Mesothelial cell of epicardium (in vitro differentiated cells): ENCODE results near the gene DDX51. TPM values are rescaled to one million over a fixed set of nuclear protein-coding genes. Genes with fewer than 3 reads are reported as not detected.
"Not testable (repeated sequence)": the region's sequence is repeated elsewhere in the genome, so short reads cannot be mapped to it uniquely, and the experiment has no call there.

Experiments
- DNase-seq, 2 experiments: peaks; one replicate each; pipeline ENCODE4 v3.0.0; 2021; ENCODE audit warnings: low spot score in 2 of 2; ENCODE audit not compliant: unreplicated experiment in 2 of 2
- H3K27ac Mint-ChIP-seq: 2 replicates; pipeline ENCODE4 v1.8.0; 2021; ENCODE audit warnings: mixed read lengths
- H3K27me3 Mint-ChIP-seq: 2 replicates; pipeline ENCODE4 v1.8.0; 2021; ENCODE audit warnings: low read depth, mixed read lengths
- H3K36me3 Mint-ChIP-seq: 2 replicates; pipeline ENCODE4 v1.8.0; 2021; ENCODE audit warnings: mixed read lengths
- H3K4me1 Mint-ChIP-seq: 2 replicates; pipeline ENCODE4 v1.8.0; 2021; ENCODE audit warnings: mixed read lengths
- H3K4me3 Mint-ChIP-seq: 2 replicates; pipeline ENCODE4 v1.8.0; 2021; ENCODE audit warnings: mild to moderate bottlenecking, moderate library complexity, mixed read lengths
- H3K9me3 Mint-ChIP-seq: 2 replicates; pipeline ENCODE4 v1.8.0; 2021; ENCODE audit warnings: mixed read lengths
- CTCF ChIP-seq: fragments of 200-600 bp; sonication (generic); IDR thresholded peaks from one replicate; pipeline ENCODE4 v1.5.0; 2021; ENCODE audit warnings: antibody characterized with exemption; ENCODE audit not compliant: unreplicated experiment
- total RNA-seq: library from RNA; stranded (reverse); gene quantifications from 3 replicates; pipeline ENCODE4 v1.2.1, GENCODE V29; 2021

Gene DDX51
- total RNA-seq, 1 donor from 2014 or later: 32.5 TPM

- peaks cover 12% of the 10 kb centered on the region for H3K36me3 Mint-ChIP-seq
- H3K27me3 Mint-ChIP-seq: peaks cover 2% of the 10 kb centered on the region
- DNase-seq: no peak
- no peak overlapping the region for H3K27ac Mint-ChIP-seq
- H3K9me3 Mint-ChIP-seq: no peaks in the 10 kb centered on the region
- TF ChIP-seq CTCF: no peak
- peak overlapping the region; percentile 20 for H3K4me3 Mint-ChIP-seq
- peaks cover 7% of the 10 kb centered on the region for H3K4me1 Mint-ChIP-seq
Observed at GRCh38 chr12:132139912-132140311, 4.2 kb downstream of the DDX51 start.

- peak overlapping the region; percentile 20 for H3K4me3 Mint-ChIP-seq
- peaks cover 1% of the 10 kb centered on the region for H3K27me3 Mint-ChIP-seq
- DNase-seq: no peak
- peaks cover 5% of the 10 kb centered on the region for H3K4me1 Mint-ChIP-seq
- no peaks in the 10 kb centered on the region for H3K9me3 Mint-ChIP-seq
- no peak overlapping the region for H3K27ac Mint-ChIP-seq
- H3K36me3 Mint-ChIP-seq: peaks cover 12% of the 10 kb centered on the region
- no peak for TF ChIP-seq CTCF
Observed at GRCh38 chr12:132138941-132139871, 4.9 kb downstream of the DDX51 start.

- H3K4me3 Mint-ChIP-seq: no peak overlapping the region
- no peak for DNase-seq
- TF ChIP-seq CTCF: no peak
- H3K27me3 Mint-ChIP-seq: no peaks in the 10 kb centered on the region
- no peaks in the 10 kb centered on the region for H3K9me3 Mint-ChIP-seq
- peaks cover 12% of the 10 kb centered on the region for H3K36me3 Mint-ChIP-seq
- H3K27ac Mint-ChIP-seq: no peak overlapping the region
- no peaks in the 10 kb centered on the region for H3K4me1 Mint-ChIP-seq
Observed at GRCh38 chr12:132137483-132138125, 6.5 kb downstream of the DDX51 start.

- not testable (repeated sequence) for H3K27me3 Mint-ChIP-seq, H3K9me3 Mint-ChIP-seq, H3K4me3 Mint-ChIP-seq, H3K4me1 Mint-ChIP-seq, DNase-seq
- Mint-ChIP-seq H3K36me3 (peaks cover 17% of the 10 kb centered on the region), H3K27ac (peak overlapping the region; percentile 30)
Observed at GRCh38 chr12:132136226-132136625, 7.9 kb downstream of the DDX51 start.

GRCh38 chr12:132134653-132135183, 9.4 kb downstream of the DDX51 start:
- not testable (repeated sequence) for H3K4me1 Mint-ChIP-seq, H3K4me3 Mint-ChIP-seq, DNase-seq, H3K27ac Mint-ChIP-seq, H3K27me3 Mint-ChIP-seq
- H3K36me3 Mint-ChIP-seq: peaks cover 22% of the 10 kb centered on the region
- H3K9me3 Mint-ChIP-seq: peaks cover 14% of the 10 kb centered on the region

- no peak overlapping the region for H3K27ac Mint-ChIP-seq
- H3K4me3 Mint-ChIP-seq: no peak overlapping the region
- H3K36me3 Mint-ChIP-seq: peaks cover 23% of the 10 kb centered on the region
- H3K9me3 Mint-ChIP-seq: peaks cover 15% of the 10 kb centered on the region
- no peaks in the 10 kb centered on the region for H3K4me1 Mint-ChIP-seq
- H3K27me3 Mint-ChIP-seq: no peaks in the 10 kb centered on the region
- no peak for DNase-seq
- TF ChIP-seq CTCF: no peak
Observed at GRCh38 chr12:132133952-132134652, 10.0 kb downstream of the DDX51 start.
